CD14-positive monocyte (primary cell): ENCODE data around the gene ARL15. TPM values are rescaled to one million over a fixed set of nuclear protein-coding genes. Genes with fewer than 3 reads are reported as not detected.

Source experiments
- DNase-seq, 3 donors: peaks; one replicate each; pipeline ENCODE4 v3.0.0-alpha.2; 2011 to 2022
- H2AFZ ChIP-seq: 2 replicates; pipeline ENCODE4 v1.6.0; 2012; ENCODE audit warnings: mild to moderate bottlenecking, low read depth, low read length, inconsistent platforms; ENCODE audit not compliant: insufficient read depth, poor library complexity, severe bottlenecking
- H3K27ac ChIP-seq, 2 donors: 1 replicate in 1 of 2; 2 replicates in 1 of 2; pipeline ENCODE4 v1.5.1; 2012 to 2013; ENCODE audit warnings: low read length in 2 of 2, control low read depth in 1 of 2, inconsistent platforms in 1 of 2, low read depth in 1 of 2, mild to moderate bottlenecking in 1 of 2
- H3K27me3 ChIP-seq, 2 donors: one replicate each; pipeline versions ENCODE4 v1.6.0 to v1.6.1; 2011 to 2013; ENCODE audit warnings: low read length in 2 of 2; ENCODE audit not compliant: control insufficient read depth in 2 of 2, insufficient read depth in 2 of 2
- H3K36me3 ChIP-seq, 2 donors: replicated peaks in 1 of 2; 1 replicate in 1 of 2; 2 replicates in 1 of 2; pipeline versions ENCODE4 v1.5.1 to v1.6.1; 2012 to 2013; ENCODE audit warnings: low read length in 2 of 2, control low read depth in 1 of 2, inconsistent platforms in 1 of 2, mild to moderate bottlenecking in 1 of 2; ENCODE audit not compliant: insufficient read depth in 2 of 2, control insufficient read depth in 1 of 2
- H3K4me1 ChIP-seq, 2 donors: 1 replicate in 1 of 2; 2 replicates in 1 of 2; pipeline versions ENCODE4 v1.5.1 to v1.6.1; 2012 to 2013; ENCODE audit warnings: low read length in 2 of 2, control low read depth in 1 of 2, inconsistent platforms in 1 of 2, mild to moderate bottlenecking in 1 of 2, moderate library complexity in 1 of 2; ENCODE audit not compliant: insufficient read depth in 2 of 2, control insufficient read depth in 1 of 2
- H3K4me2 ChIP-seq: replicated peaks from 2 replicates; pipeline ENCODE3; 2012; ENCODE audit warnings: low read length, moderate library complexity, mild to moderate bottlenecking; ENCODE audit not compliant: poor library complexity, severe bottlenecking; ENCODE audit errors: extremely low read depth
- H3K4me3 ChIP-seq, 3 experiments: fragments of 200-600 bp in 1 of 3; sonication (generic) in 1 of 3; replicated peaks in 1 of 3; 1 replicate in 2 of 3; 2 replicates in 1 of 3; pipeline ENCODE4 v1.5.1; 2011 to 2013; ENCODE audit warnings: low read length in 3 of 3, mild to moderate bottlenecking in 3 of 3, control low read depth in 2 of 3, low read depth in 2 of 3, inconsistent platforms in 1 of 3, moderate library complexity in 1 of 3
- H3K79me2 ChIP-seq: 2 replicates; pipeline ENCODE4 v1.6.0; 2012; ENCODE audit warnings: mild to moderate bottlenecking, control low read depth, inconsistent platforms, low read length, moderate library complexity; ENCODE audit not compliant: insufficient read depth
- H3K9ac ChIP-seq: 2 replicates; pipeline ENCODE4 v1.6.0; 2017; ENCODE audit warnings: low read length, mild to moderate bottlenecking; ENCODE audit not compliant: insufficient read depth, poor library complexity, severe bottlenecking
- H3K9me3 ChIP-seq, 2 donors: replicated peaks in 1 of 2; 1 replicate in 1 of 2; 2 replicates in 1 of 2; pipeline versions ENCODE4 v1.5.1 to v1.6.1; 2012 to 2013; ENCODE audit warnings: low read length in 2 of 2, control low read depth in 1 of 2; ENCODE audit not compliant: control insufficient read depth in 1 of 2, insufficient read depth in 1 of 2
- H4K20me1 ChIP-seq: 2 replicates; pipeline ENCODE4 v1.6.0; 2012; ENCODE audit warnings: mild to moderate bottlenecking, low read length, control low read depth, moderate library complexity; ENCODE audit not compliant: insufficient read depth
- H3K27ac Mint-ChIP-seq, 7 donors: one replicate each; pipeline ENCODE4 v1.8.0; 2020; ENCODE audit warnings: mild to moderate bottlenecking in 7 of 7, mixed read lengths in 7 of 7, moderate library complexity in 6 of 7, inconsistent platforms in 2 of 7
- H3K27me3 Mint-ChIP-seq, 3 donors: one replicate each; pipeline ENCODE4 v1.8.0; 2021 to 2022; ENCODE audit warnings: low read depth in 3 of 3, mild to moderate bottlenecking in 3 of 3, mixed read lengths in 3 of 3, moderate library complexity in 3 of 3, inconsistent platforms in 1 of 3
- H3K36me3 Mint-ChIP-seq, 2 donors: one replicate each; pipeline ENCODE4 v1.8.0; 2020; ENCODE audit warnings: mixed read lengths in 2 of 2, inconsistent platforms in 1 of 2, mild to moderate bottlenecking in 1 of 2
- H3K4me1 Mint-ChIP-seq: one replicate; pipeline ENCODE4 v1.8.0; 2020; ENCODE audit warnings: mild to moderate bottlenecking, mixed read lengths
- H3K4me3 Mint-ChIP-seq, 2 donors: one replicate each; pipeline ENCODE4 v1.8.0; 2020; ENCODE audit warnings: mild to moderate bottlenecking in 2 of 2, mixed read lengths in 2 of 2, moderate library complexity in 1 of 2
- H3K9me3 Mint-ChIP-seq, 7 donors: one replicate each; pipeline ENCODE4 v1.8.0; 2020 to 2022; ENCODE audit warnings: mixed read lengths in 7 of 7, mild to moderate bottlenecking in 6 of 7, moderate library complexity in 6 of 7, inconsistent platforms in 2 of 7
- CTCF ChIP-seq: fragments of 200-600 bp; IDR thresholded peaks from one replicate; pipeline ENCODE4 v1.8.0; 2022; ENCODE audit warnings: antibody characterized with exemption, mild to moderate bottlenecking
- WGBS: methylation state at CpG from one replicate; pipeline ENCODE4 v1.1.5; 2013; ENCODE audit warnings: missing lambda C conversion rate; ENCODE audit not compliant: insufficient coverage; 5-methylcytosine and 5-hydroxymethylcytosine counted together
- intact Hi-C, 2 donors: fragments of 100-400 bp; cut with micrococcal nuclease; formaldehyde crosslinking; loops; one replicate each; pipeline versions ENCODE4 v1.15.0 to v1.15.1; 2023
- polyA plus RNA-seq, 3 donors: library from polyadenylated mRNA; depleted of rRNA in 1 of 3; unstranded in 2 of 3; stranded (reverse) in 1 of 3; fragments of 300-500 nt in 2 of 3; fragments of >200 nt in 1 of 3; fragmentation: Illumina TruSeq in 2 of 3; gene quantifications; 1 replicate in 2 of 3; 2 replicates in 1 of 3; pipeline ENCODE4 v1.2.3, GENCODE V29; 2012 to 2021

Gene ARL15
- polyA plus RNA-seq, 3 donors: 10.5 to 27.6 (median 18.0) TPM

GRCh38 chr5:54136516-54137440 is 173.6 kb downstream of the ARL15 start:
- Mint-ChIP-seq H3K36me3 (peaks cover 5 to 10% of the 10 kb centered on the region in 2 donors), H3K27ac (peak overlapping the region in 1 of 7 donors; percentile 23), H3K27me3 (no peaks in the 10 kb centered on the region), H3K4me1 (no peaks in the 10 kb centered on the region), H3K4me3 (no peak overlapping the region), H3K9me3 (no peaks in the 10 kb centered on the region)
- Histone ChIP-seq H2AFZ (no peak overlapping the region), H3K36me3 (peaks cover 0 to 5% of the 10 kb centered on the region in 2 donors), H4K20me1 (no peaks in the 10 kb centered on the region), H3K4me2 (no peak overlapping the region), H3K27me3 (no peaks in the 10 kb centered on the region), H3K4me1 (no peaks in the 10 kb centered on the region), H3K4me3 (no peak overlapping the region), H3K9me3 (no peaks in the 10 kb centered on the region), H3K27ac (no peak overlapping the region), H3K9ac (no peak overlapping the region), H3K79me2 (no peaks in the 10 kb centered on the region)
- no peak for TF ChIP-seq CTCF
- DNase-seq: no peak
- intact Hi-C loops: no loop called here
- WGBS: 100% methylated on average over 2 of the region's 5 CpGs

GRCh38 chr5:54135042-54135441 is 175.3 kb downstream of the ARL15 start:
- Histone ChIP-seq H3K9ac (no peak overlapping the region), H4K20me1 (no peaks in the 10 kb centered on the region), H3K36me3 (peaks cover 0 to 5% of the 10 kb centered on the region in 2 donors), H3K4me2 (no peak overlapping the region), H3K27me3 (no peaks in the 10 kb centered on the region), H3K4me1 (no peaks in the 10 kb centered on the region), H3K79me2 (no peaks in the 10 kb centered on the region), H3K27ac (no peak overlapping the region), H2AFZ (no peak overlapping the region), H3K4me3 (no peak overlapping the region), H3K9me3 (no peaks in the 10 kb centered on the region)
- TF ChIP-seq CTCF: no peak
- no peak for DNase-seq
- no CpG with 5 or more reads among the region's 2 CpGs for WGBS
- H3K4me1 Mint-ChIP-seq: no peaks in the 10 kb centered on the region
- peaks cover 0 to 3% (median 0%) of the 10 kb centered on the region in 7 donors for H3K9me3 Mint-ChIP-seq
- intact Hi-C loops: no loop called here
- H3K4me3 Mint-ChIP-seq: no peak overlapping the region
- H3K36me3 Mint-ChIP-seq: peaks cover 5 to 10% of the 10 kb centered on the region in 2 donors
- H3K27ac Mint-ChIP-seq: no peak overlapping the region
- H3K27me3 Mint-ChIP-seq: no peaks in the 10 kb centered on the region
